Right lung (tissue), 10 donors: Measurements from ENCODE around the gene ZNF546. TPM values are rescaled to one million over a fixed set of nuclear protein-coding genes. Genes with fewer than 3 reads are reported as not detected.
"Not testable (repeated sequence)": the region's sequence is repeated elsewhere in the genome, so short reads cannot be mapped to it uniquely, and the experiment has no call there.

Experiments used
- DNase-seq, 2 donors: peaks; one replicate each; pipeline ENCODE4 v3.0.0-alpha.2; 2013
- long read RNA-seq, 8 donors: transcript quantifications; one replicate each; lab custom pipeline, GENCODE V29; 2026
- polyA plus RNA-seq, 5 donors: library from polyadenylated mRNA; unstranded; fragments of 120-200 nt; gene quantifications; one replicate each; pipeline versions ENCODE4 v1.2.1 to v1.2.3, GENCODE V29; 2013; ENCODE audit warnings: inconsistent platforms in 1 of 5, low replicate concordance in 1 of 5; ENCODE audit not compliant: insufficient read length in 5 of 5, insufficient read depth in 1 of 5

ZNF546 gene
- polyA plus RNA-seq: 10 to 100 TPM in 1 of 5 donors, 1 to 10 TPM in 4; 4.9 to 11.4 (median 8.2) TPM
- long read RNA-seq, donor 1, partial matches to known transcripts: 0 of 1 reads
- long read RNA-seq, donor 1, other reads (novel, unspliced or antisense): 0 of 1 reads
- long read RNA-seq, donor 2: 0 reads
- long read RNA-seq, donor 3, partial matches to known transcripts: 0 of 1 reads
- long read RNA-seq, donor 3, other reads (novel, unspliced or antisense): 0 of 1 reads
- long read RNA-seq, donor 4, partial matches to known transcripts: 8 of 9 reads
- long read RNA-seq, donor 4, other reads (novel, unspliced or antisense): 0 of 9 reads
- long read RNA-seq, donor 5, full-length matches to known transcripts: 2 of 2 reads
- long read RNA-seq, donor 5, partial matches to known transcripts: 0 of 2 reads
- long read RNA-seq, donor 5, other reads (novel, unspliced or antisense): 0 of 2 reads
- long read RNA-seq, donor 6, partial matches to known transcripts: 0 of 1 reads
- long read RNA-seq, donor 6, other reads (novel, unspliced or antisense): 0 of 1 reads
- long read RNA-seq, donor 7: 0 reads
- long read RNA-seq, donor 8, partial matches to known transcripts: 0 of 1 reads
- long read RNA-seq, donor 8, other reads (novel, unspliced or antisense): 0 of 1 reads

GRCh38 chr19:39996811-39997637, at the start of gene ZNF546:
Gene ZNF546 (plus strand): TSS chr19:39997060. CDS start chr19:39998327, 1,267 bp downstream.
- peak; percentile 85 to 87 for DNase-seq

- no peak for DNase-seq
Measured at GRCh38 chr19:39949026-39949747, 47.7 kb upstream of the ZNF546 start.

GRCh38 chr19:39951065-39951650, 45.7 kb upstream of the ZNF546 start:
- no peak for DNase-seq

GRCh38 chr19:39951686-39952085, 45.2 kb upstream of the ZNF546 start:
- DNase-seq: no peak

GRCh38 chr19:39953915-39954314, 42.9 kb upstream of the ZNF546 start:
- no peak for DNase-seq

GRCh38 chr19:39957886-39958285, 39.0 kb upstream of the ZNF546 start:
- DNase-seq: not testable (repeated sequence)

- DNase-seq: not testable (repeated sequence)
Measured at GRCh38 chr19:39958942-39959341, 37.9 kb upstream of the ZNF546 start.

- not testable (repeated sequence) for DNase-seq
Measured at GRCh38 chr19:39959407-39959806, 37.5 kb upstream of the ZNF546 start.

GRCh38 chr19:39963898-39964297, 33.0 kb upstream of the ZNF546 start:
- DNase-seq: no peak

GRCh38 chr19:39966617-39967016, 30.2 kb upstream of the ZNF546 start:
- DNase-seq: no peak

GRCh38 chr19:39967561-39967960, 29.3 kb upstream of the ZNF546 start:
- DNase-seq: no peak

- DNase-seq: no peak
Measured at GRCh38 chr19:39968789-39969188, 28.1 kb upstream of the ZNF546 start.

GRCh38 chr19:39969266-39969665, 27.6 kb upstream of the ZNF546 start:
- DNase-seq: no peak

- DNase-seq: no peak
Measured at GRCh38 chr19:39969681-39970424, 27.0 kb upstream of the ZNF546 start.

- no peak for DNase-seq
Measured at GRCh38 chr19:39970425-39970674, 26.5 kb upstream of the ZNF546 start.

GRCh38 chr19:39970675-39971379, 26.0 kb upstream of the ZNF546 start, which contains the start of gene PSMC4:
Gene PSMC4 (plus strand): TSS chr19:39971165. CDS start chr19:39971203, 38 bp downstream.
- peak; percentile 99 for DNase-seq

GRCh38 chr19:39971380-39972035, 25.4 kb upstream of the ZNF546 start:
- no peak for DNase-seq

- DNase-seq: no peak
Measured at GRCh38 chr19:39974377-39975155, 22.3 kb upstream of the ZNF546 start.
